H1 (cell line): ENCODE measurements around the gene ZNF592. TPM values are rescaled to one million over a fixed set of nuclear protein-coding genes. Genes with fewer than 3 reads are reported as not detected.

Experiments
- CTCF ChIA-PET: fragments of 300-600 bp; sonication (Branson Sonifier 250); formaldehyde crosslinking; loops from one replicate; lab custom pipeline; 2021; ENCODE audit not compliant: partially characterized antibody; lab: Charles Lee
- POLR2A ChIA-PET: fragments of 300-600 bp; sonication (Branson Sonifier 250); formaldehyde crosslinking; loops from one replicate; lab custom pipeline; 2021; ENCODE audit warnings: inconsistent platforms; ENCODE audit not compliant: partially characterized antibody; lab: Charles Lee
- DNase-seq, 2 experiments: peaks; one replicate each; pipeline versions ENCODE4 v3.0.0 to v3.0.0-alpha.2; 2010 to 2022; ENCODE audit warnings: low spot score in 2 of 2, low read depth in 1 of 2, mixed read lengths in 1 of 2
- FAIRE-seq: peaks from 2 replicates; lab custom pipeline; 2011; peaks lifted over from hg19 to GRCh38; lab: Jason Lieb, UNC
- H2AFZ ChIP-seq: 2 replicates; pipeline ENCODE4 v1.8.1; 2012; ENCODE audit warnings: low read length, inconsistent platforms
- H2AK5ac ChIP-seq: 2 replicates; pipeline ENCODE4 v1.6.1; 2013; ENCODE audit warnings: low read depth, low read length
- H2BK120ac ChIP-seq: replicated peaks from 2 replicates; pipeline ENCODE3; 2013; ENCODE audit warnings: low read depth, low read length, inconsistent platforms
- H2BK12ac ChIP-seq: 2 replicates; pipeline ENCODE4 v1.6.1; 2013; ENCODE audit warnings: low read depth, low read length
- H2BK15ac ChIP-seq: 2 replicates; pipeline ENCODE4 v1.6.1; 2013; ENCODE audit warnings: low read length
- H2BK20ac ChIP-seq: 2 replicates; pipeline ENCODE4 v1.6.1; 2013; ENCODE audit warnings: low read length
- H2BK5ac ChIP-seq: 2 replicates; pipeline ENCODE4 v1.6.1; 2013; ENCODE audit warnings: low read depth, low read length
- H3K14ac ChIP-seq: 2 replicates; pipeline ENCODE4 v1.6.1; 2013; ENCODE audit warnings: inconsistent platforms; ENCODE audit not compliant: insufficient read length
- H3K18ac ChIP-seq: 2 replicates; pipeline ENCODE4 v1.6.1; 2013; ENCODE audit warnings: low read length; ENCODE audit errors: extremely low read depth
- H3K23ac ChIP-seq: 2 replicates; pipeline ENCODE4 v1.6.1; 2013; ENCODE audit warnings: inconsistent platforms; ENCODE audit not compliant: insufficient read length
- H3K23me2 ChIP-seq: 2 replicates; pipeline ENCODE4 v1.6.1; 2013; ENCODE audit warnings: low read depth, low read length
- H3K27ac ChIP-seq: 2 replicates; pipeline ENCODE4 v1.6.1; 2011; ENCODE audit warnings: low read depth, low read length, inconsistent platforms
- H3K27me3 ChIP-seq, 4 experiments: replicated peaks in 1 of 4; 1 replicate in 1 of 4; 2 replicates in 3 of 4; pipeline versions ENCODE4 v1.6.1 to v1.8.1; 2011 to 2013; ENCODE audit warnings: low read length in 3 of 4, mild to moderate bottlenecking in 3 of 4, inconsistent platforms in 2 of 4, mixed read lengths in 2 of 4, moderate library complexity in 1 of 4; ENCODE audit not compliant: control insufficient read depth in 3 of 4, insufficient read depth in 3 of 4; ENCODE audit errors: extremely low read depth in 1 of 4
- H3K36me3 ChIP-seq, 4 experiments: 2 replicates each; pipeline versions ENCODE4 v1.6.1 to v1.8.1; 2011 to 2013; ENCODE audit warnings: mild to moderate bottlenecking in 4 of 4, low read length in 3 of 4, moderate library complexity in 2 of 4, control low read depth in 1 of 4, inconsistent platforms in 1 of 4; ENCODE audit not compliant: insufficient read depth in 4 of 4, control insufficient read depth in 2 of 4
- H3K4ac ChIP-seq: replicated peaks from 2 replicates; pipeline ENCODE3; 2013; ENCODE audit warnings: low read length, low read depth, mixed read lengths, inconsistent platforms; ENCODE audit not compliant: insufficient read length
- H3K4me1 ChIP-seq, 4 experiments: replicated peaks in 1 of 4; 1 replicate in 1 of 4; 2 replicates in 3 of 4; pipeline versions ENCODE4 v1.6.1 to v1.8.1; 2011 to 2013; ENCODE audit warnings: low read length in 3 of 4, inconsistent platforms in 2 of 4, mixed read lengths in 1 of 4; ENCODE audit not compliant: insufficient read depth in 4 of 4, control insufficient read depth in 3 of 4
- H3K4me2 ChIP-seq, 2 experiments: 2 replicates each; pipeline versions ENCODE4 v1.6.1 to v1.8.1; 2011 to 2013; ENCODE audit warnings: low read depth in 2 of 2, low read length in 2 of 2, control low read depth in 1 of 2, inconsistent platforms in 1 of 2, mild to moderate bottlenecking in 1 of 2; ENCODE audit not compliant: insufficient read depth in 1 of 2
- H3K4me3 ChIP-seq, 4 experiments: fragments of 200-600, 300-600 bp in 1 of 4; sonication (generic), shearing (Covaris generic), sonication (Bioruptor Twin) in 1 of 4; 2 replicates each; pipeline versions ENCODE4 v1.5.1 to v1.8.1; 2011 to 2016; ENCODE audit warnings: low read length in 4 of 4, low read depth in 3 of 4, control low read depth in 2 of 4, inconsistent platforms in 2 of 4, mild to moderate bottlenecking in 2 of 4, mixed read lengths in 1 of 4, moderate library complexity in 1 of 4; ENCODE audit not compliant: insufficient read depth in 2 of 4; ENCODE audit errors: extremely low read depth in 1 of 4
- H3K56ac ChIP-seq: replicated peaks from 2 replicates; pipeline ENCODE3; 2013; ENCODE audit warnings: low read depth, mild to moderate bottlenecking, mixed read lengths, low read length, inconsistent platforms; ENCODE audit not compliant: insufficient read length
- H3K79me1 ChIP-seq: 2 replicates; pipeline ENCODE4 v1.6.1; 2013; ENCODE audit warnings: low read depth, low read length, control low read depth
- H3K79me2 ChIP-seq, 2 experiments: 2 replicates each; pipeline versions ENCODE4 v1.6.1 to v1.8.1; 2012 to 2013; ENCODE audit warnings: low read length in 2 of 2, mild to moderate bottlenecking in 2 of 2, inconsistent platforms in 1 of 2; ENCODE audit not compliant: insufficient read depth in 2 of 2, control insufficient read depth in 1 of 2
- H3K9ac ChIP-seq, 4 experiments: replicated peaks in 1 of 4; 1 replicate in 1 of 4; 2 replicates in 3 of 4; pipeline versions ENCODE4 v1.6.1 to v1.8.1; 2011 to 2013; ENCODE audit warnings: low read depth in 3 of 4, low read length in 3 of 4, control low read depth in 2 of 4, mild to moderate bottlenecking in 2 of 4, moderate library complexity in 2 of 4, inconsistent platforms in 1 of 4; ENCODE audit errors: extremely low read depth in 1 of 4
- H3K9me3 ChIP-seq, 2 experiments: 2 replicates each; pipeline versions ENCODE4 v1.6.1 to v1.8.1; 2012 to 2013; ENCODE audit warnings: mild to moderate bottlenecking in 2 of 2, moderate library complexity in 2 of 2, control low read depth in 1 of 2, inconsistent platforms in 1 of 2, low read depth in 1 of 2, low read length in 1 of 2, mixed read lengths in 1 of 2; ENCODE audit not compliant: insufficient read depth in 2 of 2
- H4K20me1 ChIP-seq, 2 experiments: replicated peaks in 1 of 2; 2 replicates each; pipeline versions ENCODE3 to v1.8.1; 2011 to 2013; ENCODE audit warnings: inconsistent platforms in 2 of 2, low read length in 2 of 2, mild to moderate bottlenecking in 1 of 2; ENCODE audit not compliant: insufficient read depth in 2 of 2, control insufficient read depth in 1 of 2
- H4K5ac ChIP-seq: 2 replicates; pipeline ENCODE4 v1.6.1; 2013; ENCODE audit warnings: low read length, low read depth, mixed read lengths, inconsistent platforms; ENCODE audit not compliant: insufficient read length
- H4K8ac ChIP-seq: 2 replicates; pipeline ENCODE4 v1.8.0; 2013; ENCODE audit warnings: mild to moderate bottlenecking, moderate library complexity, low read length, inconsistent platforms; ENCODE audit not compliant: insufficient read depth; ENCODE audit errors: extremely low read depth
- H4K91ac ChIP-seq: replicated peaks from 2 replicates; pipeline ENCODE3; 2013; ENCODE audit warnings: low read length, mixed read lengths, inconsistent platforms; ENCODE audit not compliant: insufficient read length
- BACH1 ChIP-seq: IDR thresholded peaks from 2 replicates; pipeline ENCODE4 v1.6.1; 2012; ENCODE audit warnings: low read length, improper control_type of control experiment
- EZH2 ChIP-seq: fragments of 200-600 bp; sonication (generic); IDR thresholded peaks from 2 replicates; pipeline ENCODE4 v1.7.1; 2012; ENCODE audit warnings: low read depth, mild to moderate bottlenecking, moderate library complexity, low read length, inconsistent platforms; ENCODE audit not compliant: severe bottlenecking
- FOSL1 ChIP-seq: IDR thresholded peaks from 2 replicates; pipeline ENCODE4 v1.6.1; 2011; ENCODE audit warnings: mild to moderate bottlenecking, low read depth, low read length, moderate library complexity; ENCODE audit not compliant: insufficient read depth
- GABPA ChIP-seq: IDR thresholded peaks from 2 replicates; pipeline ENCODE4 v1.6.1; 2011; ENCODE audit warnings: mild to moderate bottlenecking, low read length, moderate library complexity, borderline replicate concordance; ENCODE audit not compliant: insufficient read depth
- SIN3A ChIP-seq, 2 experiments: IDR thresholded peaks in 1 of 2; conservative IDR thresholded peaks in 1 of 2; 2 replicates each; pipeline ENCODE4 v1.6.1; 2011 to 2012; ENCODE audit warnings: low read length in 2 of 2, improper control_type of control experiment in 1 of 2, low read depth in 1 of 2, mild to moderate bottlenecking in 1 of 2
- SIX5 ChIP-seq: IDR thresholded peaks from 2 replicates; pipeline ENCODE4 v1.6.1; 2011; ENCODE audit warnings: mild to moderate bottlenecking, low read depth, low read length
- ZNF274 ChIP-seq: IDR thresholded peaks from 2 replicates; pipeline ENCODE4 v1.7.0; 2012; ENCODE audit warnings: low read length, borderline replicate concordance; ENCODE audit errors: extremely low read depth
- WGBS, 2 experiments: shearing (Covaris generic) in 1 of 2; methylation state at CpG; one replicate each; pipeline versions ENCODE4 v1.1.6 to v1.1.7; 2013 to 2015; ENCODE audit warnings: low lambda C conversion rate in 2 of 2, mixed read lengths in 2 of 2, inconsistent platforms in 1 of 2, low coverage in 1 of 2, missing lambda C conversion rate in 1 of 2; ENCODE audit not compliant: insufficient replicate concordance in 2 of 2, insufficient coverage in 1 of 2, insufficient read length in 1 of 2; ENCODE audit errors: extremely low coverage in 1 of 2, missing lambda C conversion rate in 1 of 2; 5-methylcytosine and 5-hydroxymethylcytosine counted together
- polyA plus RNA-seq, 7 experiments: library from polyadenylated mRNA; depleted of rRNA in 3 of 7; stranded (reverse) in 5 of 7; unstranded in 2 of 7; fragments of >200 nt in 5 of 7; fragments of 200-250 nt in 2 of 7; gene quantifications; 1 replicate in 5 of 7; 2 replicates in 1 of 7; 4 replicates in 1 of 7; pipeline versions ENCODE4 v1.2.1 to v1.2.3, GENCODE V29; 2011 to 2013; ENCODE audit warnings: missing spikeins in 2 of 7, mixed read lengths in 2 of 7
- total RNA-seq: library from RNA; stranded (reverse); fragmentation: NEBNext Ultra II Directional; extraction: Animal tissue kit (Norgen Biotek cat#: 25700); gene quantifications from 2 replicates; pipeline ENCODE4 v1.2.1, GENCODE V29; 2021
- TF ChIP-seq, protein P1 (sequence below), 3 experiments: IDR thresholded peaks; 1 replicate in 2 of 3; 2 replicates in 1 of 3; pipeline versions ENCODE4 v1.5.1 to v1.6.1; 2011; ENCODE audit warnings: low read length in 3 of 3, mild to moderate bottlenecking in 3 of 3, inconsistent platforms in 2 of 3, low read depth in 1 of 3, moderate library complexity in 1 of 3; ENCODE audit not compliant: insufficient read depth in 1 of 3; ENCODE audit errors: control extremely low read depth in 1 of 3
- TF ChIP-seq, protein P2 (sequence below): IDR thresholded peaks from 2 replicates; pipeline ENCODE4 v1.6.1; 2011; ENCODE audit warnings: low read length, improper control_type of control experiment

ZNF592 gene
- total and polyA plus RNA-seq, 2 of the 8 experiments (the other 6 are each of a cell fraction or from before 2014, with no cell fraction given), result 14.2 to 33.0 TPM

DNA sequence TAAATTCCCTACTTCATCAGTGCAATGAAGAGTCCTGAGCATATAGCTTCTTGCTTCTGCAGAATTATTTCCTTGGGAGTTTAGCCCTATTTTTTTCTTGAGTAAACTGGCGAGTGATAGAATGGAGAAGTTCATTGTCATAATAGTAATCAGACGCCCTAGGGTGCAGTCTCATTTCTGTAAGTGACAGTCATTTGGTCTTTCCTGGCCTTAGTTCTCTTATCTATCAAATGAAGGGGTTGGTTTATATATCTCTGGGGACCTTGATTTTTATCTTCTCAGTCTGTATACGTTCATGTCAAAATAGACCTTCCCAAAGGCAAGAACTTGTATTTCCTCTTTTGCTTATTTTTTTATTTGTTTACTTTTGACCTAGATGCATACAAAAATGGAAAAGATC lies 58.8 kb downstream of the ZNF592 start:
- DNase-seq (no peak), FAIRE-seq (no peak)
- Histone ChIP-seq H3K9ac (no peak overlapping the region), H3K4ac (no peak overlapping the region), H2BK15ac (no peak overlapping the region), H3K14ac (no peak overlapping the region), H3K4me3 (no peak overlapping the region), H3K18ac (no peak overlapping the region), H2BK5ac (no peak overlapping the region), H2AK5ac (no peak overlapping the region), H4K20me1 (no peaks in the 10 kb centered on the region), H4K8ac (no peak overlapping the region), H2AFZ (no peak overlapping the region), H3K23me2 (no peaks in the 10 kb centered on the region), H3K79me2 (no peaks in the 10 kb centered on the region), H3K56ac (no peak overlapping the region), H3K79me1 (no peaks in the 10 kb centered on the region), H2BK12ac (no peak overlapping the region), H3K9me3 (no peaks in the 10 kb centered on the region), H3K23ac (no peak overlapping the region), H2BK20ac (no peak overlapping the region), H3K36me3 (peaks cover 0 to 3% (median 0%) of the 10 kb centered on the region in 4 experiments; a peak in 2 of 8 replicates), H4K5ac (no peak overlapping the region), H3K4me1 (no peaks in the 10 kb centered on the region), H2BK120ac (no peak overlapping the region), H3K4me2 (no peak overlapping the region), H3K27ac (no peak overlapping the region), H3K27me3 (no peaks in the 10 kb centered on the region), H4K91ac (no peak overlapping the region)
- ChIA-PET POLR2A (interaction anchor here (0.6 to 2.4 kb wide), 2 partner anchors 10 to 17 kb away, joined by 5 to 11 read pairs; partner anchors contain the start of gene ALPK3), CTCF (interaction anchor here (0.7 to 4.7 kb wide), 3 partner anchors 12 to 109 kb away, joined by 3 to 22 read pairs (median 5); partner anchors contain the start of gene ALPK3)
- WGBS, 2 experiments, result 87% methylated on average over 3 of the region's 3 CpGs; no CpG with 5 or more reads in 1 of the 2 experiments
- TF ChIP-seq ZNF274, result no peak
- TF ChIP-seq SIX5, result no peak
- no peak for TF ChIP-seq GABPA
- TF ChIP-seq SIN3A (conservative IDR thresholded peaks at IDR 0.05 in 1 of 2, IDR thresholded peaks at IDR 0.05 in 1 of 2; ENCODE audit: low read depth in 1 of 2, low read length in 2 of 2), result no peak
- TF ChIP-seq EZH2, result no peak
- TF ChIP-seq BACH1, result no peak
- TF ChIP-seq, protein P1, sequence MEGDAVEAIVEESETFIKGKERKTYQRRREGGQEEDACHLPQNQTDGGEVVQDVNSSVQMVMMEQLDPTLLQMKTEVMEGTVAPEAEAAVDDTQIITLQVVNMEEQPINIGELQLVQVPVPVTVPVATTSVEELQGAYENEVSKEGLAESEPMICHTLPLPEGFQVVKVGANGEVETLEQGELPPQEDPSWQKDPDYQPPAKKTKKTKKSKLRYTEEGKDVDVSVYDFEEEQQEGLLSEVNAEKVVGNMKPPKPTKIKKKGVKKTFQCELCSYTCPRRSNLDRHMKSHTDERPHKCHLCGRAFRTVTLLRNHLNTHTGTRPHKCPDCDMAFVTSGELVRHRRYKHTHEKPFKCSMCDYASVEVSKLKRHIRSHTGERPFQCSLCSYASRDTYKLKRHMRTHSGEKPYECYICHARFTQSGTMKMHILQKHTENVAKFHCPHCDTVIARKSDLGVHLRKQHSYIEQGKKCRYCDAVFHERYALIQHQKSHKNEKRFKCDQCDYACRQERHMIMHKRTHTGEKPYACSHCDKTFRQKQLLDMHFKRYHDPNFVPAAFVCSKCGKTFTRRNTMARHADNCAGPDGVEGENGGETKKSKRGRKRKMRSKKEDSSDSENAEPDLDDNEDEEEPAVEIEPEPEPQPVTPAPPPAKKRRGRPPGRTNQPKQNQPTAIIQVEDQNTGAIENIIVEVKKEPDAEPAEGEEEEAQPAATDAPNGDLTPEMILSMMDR (IDR thresholded peaks at IDR 0.05; ENCODE audit: control extremely low read depth in 1 of 3, insufficient read depth in 1 of 3, low read depth in 1 of 3, low read length in 3 of 3), result no peak
- no peak for TF ChIP-seq FOSL1
- TF ChIP-seq, protein P2, sequence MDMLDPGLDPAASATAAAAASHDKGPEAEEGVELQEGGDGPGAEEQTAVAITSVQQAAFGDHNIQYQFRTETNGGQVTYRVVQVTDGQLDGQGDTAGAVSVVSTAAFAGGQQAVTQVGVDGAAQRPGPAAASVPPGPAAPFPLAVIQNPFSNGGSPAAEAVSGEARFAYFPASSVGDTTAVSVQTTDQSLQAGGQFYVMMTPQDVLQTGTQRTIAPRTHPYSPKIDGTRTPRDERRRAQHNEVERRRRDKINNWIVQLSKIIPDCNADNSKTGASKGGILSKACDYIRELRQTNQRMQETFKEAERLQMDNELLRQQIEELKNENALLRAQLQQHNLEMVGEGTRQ, result no peak
